Brain pericyte (primary cell): ENCODE data around the gene ETFBKMT.
A peak's percentile ranks its signal among the peaks of the same experiment; 100 is the strongest.

Experiments
- DNase-seq: peaks from one replicate; pipeline ENCODE4 v3.0.0-alpha.2; 2012; ENCODE audit warnings: low read depth, low spot score

ETFBKMT gene, protein sequence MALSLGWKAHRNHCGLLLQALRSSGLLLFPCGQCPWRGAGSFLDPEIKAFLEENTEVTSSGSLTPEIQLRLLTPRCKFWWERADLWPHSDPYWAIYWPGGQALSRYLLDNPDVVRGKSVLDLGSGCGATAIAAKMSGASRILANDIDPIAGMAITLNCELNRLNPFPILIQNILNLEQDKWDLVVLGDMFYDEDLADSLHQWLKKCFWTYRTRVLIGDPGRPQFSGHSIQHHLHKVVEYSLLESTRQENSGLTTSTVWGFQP

DNA sequence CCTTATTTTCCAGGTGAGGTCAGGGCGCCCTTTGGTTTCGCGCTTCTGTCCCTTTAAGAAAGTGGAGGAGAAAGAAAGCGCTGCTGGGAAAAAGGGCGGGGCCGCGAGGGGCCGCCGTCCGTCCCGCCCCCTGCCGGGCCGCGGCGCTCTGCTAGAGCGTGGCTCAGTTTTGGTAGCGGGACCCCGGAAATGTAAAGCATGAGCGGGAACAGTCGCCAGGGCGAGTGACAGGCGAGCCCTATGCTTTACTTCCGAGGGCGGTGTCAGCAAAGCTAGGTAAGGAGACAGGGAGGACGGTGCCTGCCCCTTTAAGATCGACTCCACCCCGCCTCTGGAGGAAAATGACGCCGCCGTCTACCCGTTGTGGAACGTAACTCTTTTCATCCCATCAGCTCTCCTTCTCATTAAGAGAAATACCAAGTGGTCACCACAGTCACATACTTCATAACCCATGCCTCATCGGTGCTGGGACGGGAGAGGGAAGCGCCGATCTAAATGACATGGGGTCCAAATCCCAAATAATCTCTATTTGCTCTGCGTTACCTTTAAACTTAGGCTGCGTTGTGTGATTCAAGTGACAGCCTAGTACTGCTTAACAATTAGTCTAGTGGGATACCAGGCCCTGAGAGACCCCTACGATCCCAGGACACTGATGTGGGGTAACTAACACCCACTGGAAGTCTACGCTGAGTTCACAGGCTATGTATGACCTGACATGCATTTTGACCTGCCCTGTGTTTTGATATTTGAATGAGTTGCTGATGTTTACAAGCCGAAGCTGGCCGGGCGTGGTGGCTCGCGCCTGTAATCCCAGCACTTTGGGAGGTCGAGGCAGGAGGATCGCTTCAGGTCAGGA, at the start of gene ETFBKMT:
Gene ETFBKMT (plus strand): TSS at position 602 of the 856 bp plus-strand sequence. CDS start 2,266 bp downstream, outside the sequence.
- peak; percentile 54 for DNase-seq

DNA sequence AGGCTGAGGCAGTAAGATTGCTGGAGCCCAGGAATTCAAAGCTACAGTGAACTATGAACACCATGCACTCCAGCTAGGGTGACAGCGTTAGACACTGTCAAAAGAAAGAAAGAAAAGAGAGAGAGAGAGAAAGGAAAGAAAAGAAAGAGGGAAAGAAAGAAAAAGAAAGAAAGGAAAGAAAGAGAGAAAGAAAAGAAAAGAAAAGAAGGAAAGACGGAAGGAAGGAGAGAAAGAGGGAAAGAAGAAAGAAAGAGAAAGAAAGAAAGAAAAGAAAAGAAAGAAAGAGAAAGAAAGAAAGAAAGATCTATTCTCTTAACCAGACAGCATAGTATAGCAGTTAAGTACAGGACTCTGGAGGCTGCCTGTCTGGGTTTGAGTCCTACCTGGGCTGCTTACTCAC, 46.7 kb upstream of the ETFBKMT start:
- DNase-seq = no peak

- no peak for DNase-seq
These were observed 41.1 kb upstream of the ETFBKMT start for GRCh38 chr12:31618228-31619025.

DNA sequence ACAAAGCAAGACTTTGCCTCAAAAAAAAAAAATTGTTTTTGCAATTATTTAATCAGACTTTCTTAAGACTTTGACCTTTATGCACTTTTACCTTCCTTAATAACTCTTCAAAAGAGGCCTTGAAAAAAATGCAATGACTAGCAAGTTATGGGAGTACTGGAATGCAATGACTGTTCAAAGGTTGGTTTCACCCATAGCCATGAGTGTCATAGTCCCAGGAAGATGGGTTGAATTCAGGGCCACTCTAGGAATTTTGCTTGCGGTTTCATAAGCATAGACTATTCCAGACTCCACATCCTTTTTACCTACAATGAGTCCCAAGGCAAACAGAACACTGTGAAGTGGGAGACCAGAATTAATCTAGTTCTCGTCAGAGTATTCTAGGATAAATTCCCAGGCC, 39.2 kb upstream of the ETFBKMT start:
- DNase-seq = no peak

GRCh38 chr12:31622038-31622437, 37.5 kb upstream of the ETFBKMT start:
- no peak for DNase-seq

GRCh38 chr12:31626270-31626995, 33.1 kb upstream of the ETFBKMT start:
- DNase-seq = no peak

GRCh38 chr12:31627456-31628054, 31.9 kb upstream of the ETFBKMT start:
- no peak for DNase-seq

- peak; percentile 8 for DNase-seq
These were observed 29.4 kb upstream of the ETFBKMT start for GRCh38 chr12:31629756-31630732.

- DNase-seq = no peak
These were observed 28.3 kb upstream of the ETFBKMT start for GRCh38 chr12:31631023-31631724.

DNA sequence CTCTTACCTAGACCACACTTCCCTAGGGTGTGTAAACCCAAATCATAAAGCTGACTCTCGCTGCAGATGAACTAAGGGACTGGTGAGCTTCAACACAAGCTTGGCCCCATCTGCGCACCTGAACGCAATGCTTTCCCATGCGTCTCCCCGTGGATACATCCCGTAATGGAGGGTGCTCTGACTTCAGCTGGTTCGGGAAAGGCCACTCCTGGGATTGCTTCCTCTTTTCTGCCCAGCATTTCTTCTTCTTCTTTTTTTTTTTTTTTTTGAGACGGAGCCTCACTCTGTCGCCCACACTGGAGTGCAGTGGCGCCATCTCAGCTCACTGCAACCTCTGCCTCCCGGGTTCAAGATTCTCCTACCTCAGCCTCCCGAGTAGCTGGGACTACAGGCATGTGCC, 27.7 kb upstream of the ETFBKMT start:
- no peak for DNase-seq

GRCh38 chr12:31633464-31633863, 26.0 kb upstream of the ETFBKMT start:
- DNase-seq = no peak

- DNase-seq = no peak
These were observed 24.9 kb upstream of the ETFBKMT start for GRCh38 chr12:31634620-31635019.

DNA sequence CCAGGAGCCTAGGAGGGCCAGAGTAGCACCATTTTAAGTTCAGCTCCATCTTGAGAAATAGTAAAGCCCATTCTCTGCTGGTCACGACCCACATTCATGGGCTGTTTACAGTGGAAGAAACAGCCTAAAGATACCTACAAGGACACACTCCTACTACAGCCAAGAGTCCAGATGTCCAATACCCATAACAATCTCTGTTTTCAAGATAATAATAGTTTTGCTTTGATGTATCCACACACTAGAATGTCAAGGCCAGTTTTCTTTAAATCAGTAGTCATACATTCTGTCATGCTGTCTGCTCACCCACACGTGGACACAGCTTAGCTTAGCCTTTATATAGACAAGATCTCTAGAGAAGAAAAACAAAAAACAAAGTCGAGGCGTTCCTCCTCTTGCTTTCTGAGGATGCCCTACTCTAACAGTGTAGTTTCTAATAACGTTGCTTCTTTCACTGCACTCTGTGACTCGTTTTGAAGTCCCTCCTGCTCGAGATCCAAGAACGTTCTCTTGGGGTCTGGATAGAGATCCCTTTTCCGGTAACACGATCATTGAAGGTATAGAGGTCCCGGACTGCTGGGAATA, 17.9 kb upstream of the ETFBKMT start:
- no peak for DNase-seq

DNA sequence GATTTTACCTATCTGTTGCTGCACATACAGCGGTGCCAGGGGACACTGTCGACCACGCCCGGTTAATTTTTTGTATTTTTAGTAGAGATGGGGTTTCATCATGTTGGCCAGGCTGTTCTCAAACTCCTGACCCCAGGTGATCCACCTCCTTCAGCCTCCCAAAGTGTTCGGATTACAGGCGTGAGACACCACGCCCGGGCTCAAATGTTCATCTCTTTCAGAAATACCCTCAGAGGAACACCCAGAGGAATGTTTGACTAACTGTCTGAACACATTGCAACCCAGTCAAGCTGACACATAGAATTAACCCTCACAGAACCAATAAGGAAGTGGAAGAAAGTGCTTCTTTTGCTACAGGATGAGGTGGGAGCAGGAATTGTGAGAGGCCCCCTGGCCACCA, 15.0 kb upstream of the ETFBKMT start:
- no peak for DNase-seq

DNA sequence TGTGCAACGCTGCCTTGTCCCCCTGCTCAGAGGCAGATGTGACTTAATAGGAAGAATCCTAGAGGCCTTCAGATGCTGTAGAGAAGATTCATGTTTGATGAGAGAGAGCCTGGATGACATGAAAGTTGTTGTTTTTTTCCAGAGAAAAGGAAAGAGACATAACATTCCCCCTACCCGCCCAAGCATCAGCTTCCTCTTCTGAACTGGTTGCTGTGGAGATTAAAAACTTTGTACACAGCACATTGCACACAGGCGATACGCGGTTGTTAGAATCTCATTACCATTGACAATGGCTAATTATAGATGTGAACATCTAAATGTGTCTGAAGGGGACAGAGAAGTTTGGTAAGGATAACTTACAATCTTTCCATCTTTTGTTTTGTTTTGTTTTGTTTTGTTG, 13.6 kb upstream of the ETFBKMT start:
- no peak for DNase-seq

DNA sequence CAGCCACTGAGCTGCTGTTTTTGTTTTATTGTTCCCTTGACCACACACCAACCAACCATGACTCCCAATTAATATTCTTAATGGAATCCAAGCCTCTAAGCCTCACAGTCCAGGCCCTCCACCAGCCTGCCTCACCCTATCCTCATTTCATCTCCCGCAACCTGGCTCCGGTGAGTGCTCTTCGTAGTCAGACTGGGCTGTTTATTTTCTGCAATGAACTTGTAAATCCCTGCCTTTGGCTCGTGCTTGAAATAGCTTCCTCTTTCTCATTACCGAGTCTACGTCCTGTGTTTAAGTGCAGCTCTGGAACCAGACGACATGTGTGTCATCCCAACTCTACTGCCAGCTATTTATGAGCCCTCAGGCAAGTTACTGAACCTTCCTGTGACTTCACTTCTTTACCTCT, 12.4 kb upstream of the ETFBKMT start:
- no peak for DNase-seq

DNA sequence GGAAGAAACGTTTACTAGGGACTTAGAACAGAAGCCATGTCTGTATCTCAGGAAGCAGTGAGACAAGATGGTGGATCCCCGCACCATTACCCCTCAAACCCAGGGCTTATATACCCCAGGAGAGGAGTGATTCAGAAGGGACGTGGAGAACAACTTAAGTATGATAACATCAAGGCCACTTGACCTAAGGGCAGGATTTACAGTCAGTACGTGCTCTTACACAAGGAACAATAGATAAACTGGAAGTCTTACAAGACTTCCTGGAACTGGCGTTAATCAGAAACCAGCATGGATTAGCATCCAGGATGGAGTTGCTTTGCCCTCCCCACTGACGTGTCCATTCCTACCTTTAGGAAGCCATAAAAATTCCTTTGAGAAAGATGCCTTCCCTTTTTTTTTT, 8.6 kb upstream of the ETFBKMT start:
- no peak for DNase-seq

- DNase-seq = no peak
These were observed 7.5 kb upstream of the ETFBKMT start for GRCh38 chr12:31651893-31652521.
